GM12878 (cell line): ENCODE results near the gene PDS5A. TPM values are rescaled to one million over a fixed set of nuclear protein-coding genes. Genes with fewer than 3 reads are reported as not detected.
"Not testable (repeated sequence)": the region's sequence is repeated elsewhere in the genome, so short reads cannot be mapped to it uniquely, and the experiment has no call there.

Source experiments
- ATAC-seq: fragments of 200-7000 bp; cut with Tn5 transposase; 3 replicates; pipeline ENCODE4 v1.9.1; 2020; ENCODE audit warnings: mild to moderate bottlenecking, moderate library complexity
- BruUV-seq: library from RNA; stranded (reverse); fragments of 400-500 nt; replicated peaks from 2 replicates; lab custom pipeline; 2021; lab: Mats Ljungman, UMichigan
- CTCF ChIA-PET: fragments of 300-600 bp; sonication (Branson Sonifier 250); formaldehyde crosslinking; extraction: SDS; loops from one replicate; lab custom pipeline; 2021; ENCODE audit warnings: inconsistent platforms; lab: Yijun Ruan, JAX
- POLR2A ChIA-PET: fragments of 350-600 bp; formaldehyde crosslinking; extraction: SDS; loops from one replicate; lab custom pipeline; 2021; ENCODE audit warnings: inconsistent platforms; lab: Charles Lee
- RAD21 ChIA-PET: fragments of 300-600 bp; sonication (Branson Sonifier 250); formaldehyde crosslinking; loops from one replicate; lab custom pipeline; 2023; ENCODE audit warnings: antibody characterized with exemption; ENCODE audit not compliant: unreplicated experiment; lab: Charles Lee
- SMC1A ChIA-PET: fragments of 300-600 bp; sonication (Branson Sonifier 250); formaldehyde crosslinking; loops from one replicate; lab custom pipeline; 2023; ENCODE audit not compliant: unreplicated experiment, uncharacterized antibody; lab: Charles Lee
- DNase-seq: peaks from one replicate; pipeline ENCODE4 v3.0.0-alpha.2; 2011; ENCODE audit warnings: low read depth, low spot score
- FAIRE-seq: peaks from 3 replicates; lab custom pipeline; 2011; peaks lifted over from hg19 to GRCh38; lab: Jason Lieb, UNC
- H2AFZ ChIP-seq: 2 replicates; pipeline ENCODE4 v1.6.0; 2011; ENCODE audit warnings: low read depth, low read length, control low read depth; ENCODE audit not compliant: control insufficient read depth
- H3K27ac ChIP-seq: 2 replicates; pipeline ENCODE4 v1.5.1; 2011; ENCODE audit warnings: control low read depth; ENCODE audit not compliant: control insufficient read depth, insufficient read depth
- H3K27me3 ChIP-seq, 2 experiments: replicated peaks in 1 of 2; 2 replicates each; pipeline versions ENCODE4 v1.6.0 to v1.6.1; 2011; ENCODE audit warnings: low read length in 1 of 2; ENCODE audit not compliant: control insufficient read depth in 2 of 2, insufficient read depth in 2 of 2
- H3K36me3 ChIP-seq, 2 experiments: 2 replicates each; pipeline ENCODE4 v1.5.1; 2011; ENCODE audit warnings: low read length in 1 of 2; ENCODE audit not compliant: control insufficient read depth in 2 of 2, insufficient read depth in 2 of 2
- H3K4me1 ChIP-seq: 2 replicates; pipeline ENCODE4 v1.6.1; 2011; ENCODE audit warnings: mild to moderate bottlenecking, low read length, moderate library complexity, mixed read lengths; ENCODE audit not compliant: control insufficient read depth, insufficient read depth
- H3K4me2 ChIP-seq: 2 replicates; pipeline ENCODE4 v1.6.0; 2011; ENCODE audit warnings: control low read depth; ENCODE audit not compliant: control insufficient read depth, insufficient read depth
- H3K4me3 ChIP-seq: fragments of 200-600 bp; sonication (generic); 2 replicates; pipeline ENCODE4 v1.5.1; 2016
- H3K79me2 ChIP-seq: 2 replicates; pipeline ENCODE4 v1.6.0; 2011; ENCODE audit warnings: low read length; ENCODE audit not compliant: control insufficient read depth, insufficient read depth
- H3K9ac ChIP-seq: 2 replicates; pipeline ENCODE4 v1.8.0; 2011; ENCODE audit warnings: low read length, control low read depth, mixed read lengths; ENCODE audit not compliant: control insufficient read depth, insufficient read depth
- H3K9me3 ChIP-seq: replicated peaks from 3 replicates; pipeline ENCODE4 v1.5.1; 2011; ENCODE audit warnings: mild to moderate bottlenecking, low read length; ENCODE audit not compliant: control insufficient read depth, insufficient read depth
- H4K20me1 ChIP-seq: 2 replicates; pipeline ENCODE4 v1.6.0; 2011; ENCODE audit not compliant: control insufficient read depth, insufficient read depth
- FOXK2 ChIP-seq: fragments of 450-650 bp; IDR thresholded peaks from 2 replicates; pipeline ENCODE4 v1.6.1; 2017; ENCODE audit warnings: mild to moderate bottlenecking, moderate library complexity
- POLR2AphosphoS5 ChIP-seq: IDR thresholded peaks from 2 replicates; pipeline ENCODE4 v1.6.1; 2011; ENCODE audit warnings: mild to moderate bottlenecking, low read length, inconsistent platforms
- PRDM15 ChIP-seq: fragments of 450-650 bp; formaldehyde crosslinking; IDR thresholded peaks from 2 replicates; pipeline ENCODE4 v1.4.0; 2020; ENCODE audit warnings: mild to moderate bottlenecking, moderate library complexity
- TCF12 ChIP-seq: IDR thresholded peaks from 2 replicates; pipeline ENCODE4 v1.6.1; 2011; ENCODE audit warnings: low read depth, mild to moderate bottlenecking, low read length
- WGBS: methylation state at CpG from one replicate; pipeline ENCODE4 v1.1.6; 2016; ENCODE audit warnings: low lambda C conversion rate; ENCODE audit not compliant: insufficient replicate concordance, insufficient coverage; ENCODE audit errors: missing lambda C conversion rate; 5-methylcytosine and 5-hydroxymethylcytosine counted together
- in situ Hi-C: fragments of 300-500 bp; cut with MboI; formaldehyde crosslinking; loops from 9 replicates; pipeline ENCODE4 v1.14.3; 2018; ENCODE audit warnings: mixed read lengths
- intact Hi-C: fragments of 100-400 bp; cut with micrococcal nuclease; formaldehyde crosslinking; loops from one replicate; pipeline ENCODE4 v1.14.2; 2022; ENCODE audit not compliant: unreplicated experiment
- polyA plus RNA-seq, 11 experiments: library from polyadenylated mRNA; depleted of rRNA in 4 of 11; unstranded in 6 of 11; stranded (reverse) in 5 of 11; fragments of >200 nt; fragmentation: Nextera tagmentation in 4 of 11; fragmentation: Illumina TruSeq in 1 of 11; extraction: Ambion mirVana in 4 of 11; extraction: Trizol in 1 of 11; gene quantifications; 1 replicate in 1 of 11; 2 replicates in 10 of 11; pipeline versions ENCODE4 v1.2.1 to v1.2.3, GENCODE V29; 2011 to 2016; ENCODE audit warnings: inconsistent platforms in 2 of 11, missing spikeins in 2 of 11, low read depth in 1 of 11
- total RNA-seq, 4 experiments: library from RNA; depleted of rRNA in 3 of 4; stranded (reverse); fragments of >200 nt in 3 of 4; fragmentation: Illumina TruSeq in 1 of 4; extraction: Trizol in 1 of 4; gene quantifications; 2 replicates each; pipeline versions ENCODE4 v1.2.1 to v1.2.3, GENCODE V29; 2013 to 2021
- TF ChIP-seq, protein P1 (sequence below): IDR thresholded peaks from 2 replicates; pipeline ENCODE4 v1.6.1; 2012; ENCODE audit warnings: low read depth, low read length, improper control_type of control experiment
- TF ChIP-seq, protein P2 (sequence below): fragments of 450-650 bp; IDR thresholded peaks from 2 replicates; pipeline ENCODE4 v1.6.1; 2016; ENCODE audit warnings: mild to moderate bottlenecking

Gene PDS5A
- total and polyA plus RNA-seq, 10 of the 15 experiments (the other 5 are each of a cell fraction or from before 2014, with no cell fraction given) = 13.7 to 69.7 (median 52.3) TPM

- DNase-seq, H3K27ac ChIP-seq, POLR2A ChIA-PET, H3K4me2 ChIP-seq, ATAC-seq, in situ Hi-C loops, H3K9me3 ChIP-seq, H4K20me1 ChIP-seq, H3K9ac ChIP-seq, RAD21 ChIA-PET, BruUV-seq, H2AFZ ChIP-seq, H3K4me3 ChIP-seq, H3K79me2 ChIP-seq, CTCF ChIA-PET, H3K4me1 ChIP-seq, FAIRE-seq, H3K27me3 ChIP-seq: not testable (repeated sequence)
- peaks cover 8 to 50% of the 10 kb centered on the region in 2 experiments for H3K36me3 ChIP-seq
- over 99% methylated on average over 11 of the region's 11 CpGs for WGBS
- intact Hi-C loops = loop anchor here (10.0 kb wide), 1 partner anchor 144 kb away; the partner anchor contains the start of gene UBE2K
- SMC1A ChIA-PET = interaction anchor here (1.6 kb wide), 1 partner anchor 10 kb away, joined by 3 read pairs; no protein-coding TSS in a partner anchor
Observed at GRCh38 chr4:39838431-39838830, 139.3 kb downstream of the PDS5A start.

- no peak overlapping the region for H3K27ac ChIP-seq
- H3K4me2 ChIP-seq = no peak overlapping the region
- TSS peak; percentile 40 for BruUV-seq
- H3K9ac ChIP-seq = no peak overlapping the region
- H2AFZ ChIP-seq = no peak overlapping the region
- no peaks in the 10 kb centered on the region for H3K27me3 ChIP-seq
- intact Hi-C loops = loop anchor here (10.0 kb wide), 1 partner anchor 139 kb away; the partner anchor contains the start of gene UBE2K
- FAIRE-seq (no peak), DNase-seq (no peak), ATAC-seq (no peak)
- no peaks in the 10 kb centered on the region for H3K79me2 ChIP-seq
- in situ Hi-C loops = no loop called here
- no peaks in the 10 kb centered on the region for H3K4me1 ChIP-seq
- CTCF ChIA-PET = interaction anchor here (0.6 to 1.3 kb wide), 2 partner anchors 141 to 716 kb away, joined by 4 read pairs; no protein-coding TSS in a partner anchor
- 100% methylated on average over 1 of the region's 1 CpG for WGBS
- H3K9me3 ChIP-seq = no peaks in the 10 kb centered on the region
- POLR2A ChIA-PET = no interaction called here
- RAD21 ChIA-PET = interaction anchor here (1.6 kb wide), 1 partner anchor 137 kb away, joined by 4 read pairs; the partner anchor contains the start of gene UBE2K
- peaks cover 4 to 35% of the 10 kb centered on the region in 2 experiments for H3K36me3 ChIP-seq
- no peak overlapping the region for H3K4me3 ChIP-seq
- SMC1A ChIA-PET = interaction anchor here (0.7 to 1.0 kb wide), 4 partner anchors 16 to 132 kb away, joined by 3 to 4 read pairs (median 3); no protein-coding TSS in a partner anchor
- H4K20me1 ChIP-seq = no peaks in the 10 kb centered on the region
- TF ChIP-seq PRDM15 (CRISPR knock-in tag) (no peak), TCF12 (no peak), POLR2AphosphoS5 (no peak), FOXK2 (no peak)
- TF ChIP-seq, protein P1, sequence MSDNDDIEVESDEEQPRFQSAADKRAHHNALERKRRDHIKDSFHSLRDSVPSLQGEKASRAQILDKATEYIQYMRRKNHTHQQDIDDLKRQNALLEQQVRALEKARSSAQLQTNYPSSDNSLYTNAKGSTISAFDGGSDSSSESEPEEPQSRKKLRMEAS = no peak
- TF ChIP-seq, protein P2, sequence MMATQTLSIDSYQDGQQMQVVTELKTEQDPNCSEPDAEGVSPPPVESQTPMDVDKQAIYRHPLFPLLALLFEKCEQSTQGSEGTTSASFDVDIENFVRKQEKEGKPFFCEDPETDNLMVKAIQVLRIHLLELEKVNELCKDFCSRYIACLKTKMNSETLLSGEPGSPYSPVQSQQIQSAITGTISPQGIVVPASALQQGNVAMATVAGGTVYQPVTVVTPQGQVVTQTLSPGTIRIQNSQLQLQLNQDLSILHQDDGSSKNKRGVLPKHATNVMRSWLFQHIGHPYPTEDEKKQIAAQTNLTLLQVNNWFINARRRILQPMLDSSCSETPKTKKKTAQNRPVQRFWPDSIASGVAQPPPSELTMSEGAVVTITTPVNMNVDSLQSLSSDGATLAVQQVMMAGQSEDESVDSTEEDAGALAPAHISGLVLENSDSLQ = no peak
Observed at GRCh38 chr4:39834269-39834668, 143.4 kb downstream of the PDS5A start.
